GM20431 (cell line): ENCODE results near the gene ANXA11.

ENCODE experiments used
- in situ Hi-C: fragments of 300-500 bp; cut with MseI, MboI; formaldehyde crosslinking; loops from one replicate; pipeline ENCODE4 v1.15.0; 2020; ENCODE audit warnings: low sequenced_read_pairs; ENCODE audit not compliant: unreplicated experiment

Gene ANXA11

GRCh38 chr10:80168679-80169380, 36.5 kb downstream of the ANXA11 start:
- in situ Hi-C loops, result no loop called here

GRCh38 chr10:80168162-80168511, 37.2 kb downstream of the ANXA11 start:
- in situ Hi-C loops, result no loop called here

- in situ Hi-C loops, result no loop called here
These were observed 37.7 kb downstream of the ANXA11 start for GRCh38 chr10:80167471-80168161.

GRCh38 chr10:80166581-80167470, 38.5 kb downstream of the ANXA11 start:
- in situ Hi-C loops, result no loop called here

GRCh38 chr10:80165173-80165572, 40.2 kb downstream of the ANXA11 start:
- in situ Hi-C loops, result no loop called here

GRCh38 chr10:80164596-80164995, 40.7 kb downstream of the ANXA11 start:
- in situ Hi-C loops, result no loop called here

GRCh38 chr10:80163741-80164341, 41.5 kb downstream of the ANXA11 start:
- in situ Hi-C loops, result no loop called here

- in situ Hi-C loops, result no loop called here
These were observed 43.8 kb downstream of the ANXA11 start for GRCh38 chr10:80161321-80162083.

GRCh38 chr10:80160361-80161320, 44.7 kb downstream of the ANXA11 start:
- in situ Hi-C loops, result no loop called here

- in situ Hi-C loops, result no loop called here
These were observed 46.0 kb downstream of the ANXA11 start for GRCh38 chr10:80159166-80159873.

- in situ Hi-C loops, result no loop called here
These were observed 46.7 kb downstream of the ANXA11 start for GRCh38 chr10:80158598-80159127.

- in situ Hi-C loops, result no loop called here
These were observed 47.2 kb downstream of the ANXA11 start for GRCh38 chr10:80158126-80158525.

GRCh38 chr10:80157561-80157960, 47.8 kb downstream of the ANXA11 start:
- in situ Hi-C loops, result no loop called here

- in situ Hi-C loops, result no loop called here
These were observed 49.1 kb downstream of the ANXA11 start for GRCh38 chr10:80156216-80156615.

GRCh38 chr10:80155696-80156215, 49.6 kb downstream of the ANXA11 start:
- in situ Hi-C loops, result no loop called here

- in situ Hi-C loops, result no loop called here
These were observed 50.2 kb downstream of the ANXA11 start for GRCh38 chr10:80154978-80155695.

GRCh38 chr10:80154626-80154977, 50.7 kb downstream of the ANXA11 start:
- in situ Hi-C loops, result no loop called here
